Measurements from ENCODE around the gene ALDH2. TPM values are rescaled to one million over a fixed set of nuclear protein-coding genes. Genes with fewer than 3 reads are reported as not detected.
"Not testable (repeated sequence)": the region's sequence is repeated elsewhere in the genome, so short reads cannot be mapped to it uniquely, and the experiment has no call there.

Gene ALDH2
- total RNA-seq, 2 experiments from 2014 or later, result 1.9 to 3.1 TPM

DNA sequence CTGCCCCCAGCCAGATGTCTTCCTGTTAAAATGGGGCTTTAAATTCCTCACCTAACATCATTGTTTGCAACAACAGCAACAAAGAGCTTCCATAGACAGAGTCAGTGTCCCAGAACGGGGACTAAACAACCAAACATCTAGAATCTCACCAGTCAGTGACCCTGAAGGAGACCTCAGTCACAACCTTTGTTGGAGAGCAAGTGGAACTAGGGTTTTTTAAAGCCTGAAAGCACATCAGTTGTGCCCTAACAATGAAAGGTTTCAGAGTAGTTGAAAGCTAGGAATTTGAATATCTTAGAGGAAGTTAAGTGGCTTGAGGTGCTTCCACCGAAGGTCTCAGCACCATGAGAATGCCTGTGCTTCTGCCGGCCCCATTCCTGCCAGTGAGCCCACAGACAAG, 5.0 kb upstream of the ALDH2 start:
- CTCF ChIA-PET, result no interaction called here
- H3K27me3 Mint-ChIP-seq, result peaks cover 36% of the 10 kb centered on the region
- H3K4me1 Mint-ChIP-seq (ENCODE audit: low read depth), result peaks cover 4% of the 10 kb centered on the region
- intact Hi-C loops (cut with micrococcal nuclease), result loop anchor here (10.0 kb wide), 1 partner anchor 1213 kb away; the partner anchor contains the start of gene OAS2
- H3K36me3 Mint-ChIP-seq, result peaks cover 2% of the 10 kb centered on the region
- DNase-seq, result no peak
- H3K4me3 Mint-ChIP-seq, result no peak overlapping the region
- POLR2A ChIA-PET, result no interaction called here
- no peaks in the 10 kb centered on the region for H3K9me3 Mint-ChIP-seq
- H3K27ac Mint-ChIP-seq, result no peak overlapping the region

DNA sequence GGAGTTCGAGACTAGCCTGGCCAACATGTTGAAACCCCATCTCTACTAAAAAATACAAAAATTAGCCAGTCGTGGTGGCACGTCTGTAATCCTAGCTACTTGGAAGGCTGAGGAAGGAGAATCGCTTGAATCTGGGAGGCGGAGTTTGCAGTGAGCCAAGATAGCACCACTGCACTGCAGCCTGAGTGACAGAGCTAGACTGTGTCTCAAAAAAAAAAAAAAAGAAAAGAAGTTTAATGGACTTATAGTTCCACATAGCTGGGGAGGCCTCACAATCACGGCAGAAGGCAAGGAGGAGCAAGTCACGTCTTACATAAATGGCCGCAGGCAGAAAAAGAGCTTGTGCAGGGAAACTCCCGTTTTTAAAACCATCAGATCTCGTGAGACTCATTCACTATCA, 3.2 kb upstream of the ALDH2 start:
- POLR2A ChIA-PET, result interaction anchor here (1.7 kb wide), 1 partner anchor 14 kb away, joined by 3 read pairs; no protein-coding TSS in a partner anchor
- intact Hi-C loops (cut with micrococcal nuclease), result loop anchor here (10.0 kb wide), 1 partner anchor 1211 kb away; the partner anchor contains the start of gene OAS2
- H3K27ac Mint-ChIP-seq, H3K9me3 Mint-ChIP-seq, H3K36me3 Mint-ChIP-seq, H3K4me3 Mint-ChIP-seq, DNase-seq: not testable (repeated sequence)
- CTCF ChIA-PET, result interaction anchor here (1.1 to 1.7 kb wide), 2 partner anchors 49 kb away, joined by 3 to 7 read pairs; no protein-coding TSS in a partner anchor
- H3K4me1 Mint-ChIP-seq (ENCODE audit: low read depth), result peaks cover 12% of the 10 kb centered on the region
- peaks cover 45% of the 10 kb centered on the region for H3K27me3 Mint-ChIP-seq

DNA sequence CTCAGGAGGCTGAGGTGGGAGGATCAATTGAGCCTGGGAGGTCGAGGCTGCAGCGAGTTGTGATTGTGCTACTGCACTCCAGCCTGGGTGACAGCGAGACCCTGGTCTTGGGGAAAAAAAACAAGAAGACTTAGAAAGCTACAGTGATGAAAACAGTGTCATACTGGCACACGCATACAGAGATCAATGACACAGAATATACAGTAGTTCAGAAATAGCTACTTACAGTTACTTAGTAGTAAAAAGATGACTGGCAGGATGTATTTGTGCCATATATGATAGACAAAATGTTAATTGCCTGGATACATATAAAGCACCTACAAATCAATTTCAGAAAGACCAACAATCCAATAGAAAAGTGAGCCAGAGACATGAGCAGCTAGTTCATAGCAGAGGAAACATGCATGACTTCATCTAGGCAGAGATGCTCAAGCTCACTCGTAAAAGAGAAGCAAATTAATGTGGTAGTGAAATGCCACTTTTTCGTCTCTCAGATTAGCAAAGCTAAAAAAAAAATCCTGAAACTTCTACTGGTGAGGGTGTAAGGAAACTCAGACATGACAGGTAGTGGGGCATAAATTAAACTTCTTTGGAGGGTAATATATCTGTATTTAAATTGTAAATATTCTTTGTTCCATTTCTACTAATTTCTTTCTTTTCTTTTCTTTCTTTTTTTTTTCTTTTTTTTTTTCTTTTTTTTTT, 2.5 kb upstream of the ALDH2 start:
- H3K36me3 Mint-ChIP-seq, result peaks cover 2% of the 10 kb centered on the region
- DNase-seq, result no peak
- H3K4me1 Mint-ChIP-seq (ENCODE audit: low read depth), result peaks cover 12% of the 10 kb centered on the region
- H3K27ac Mint-ChIP-seq, result no peak overlapping the region
- intact Hi-C loops (cut with micrococcal nuclease), result loop anchor here (10.0 kb wide), 1 partner anchor 1211 kb away; the partner anchor contains the start of gene OAS2
- H3K4me3 Mint-ChIP-seq, result no peak overlapping the region
- peaks cover 45% of the 10 kb centered on the region for H3K27me3 Mint-ChIP-seq
- ChIA-PET CTCF (interaction anchor here (1.3 to 1.7 kb wide), 2 partner anchors 49 to 368 kb away, joined by 4 to 7 read pairs; no protein-coding TSS in a partner anchor), POLR2A (interaction anchor here (0.7 kb wide), 1 partner anchor 49 kb away, joined by 3 read pairs; no protein-coding TSS in a partner anchor)
- H3K9me3 Mint-ChIP-seq, result no peaks in the 10 kb centered on the region

DNA sequence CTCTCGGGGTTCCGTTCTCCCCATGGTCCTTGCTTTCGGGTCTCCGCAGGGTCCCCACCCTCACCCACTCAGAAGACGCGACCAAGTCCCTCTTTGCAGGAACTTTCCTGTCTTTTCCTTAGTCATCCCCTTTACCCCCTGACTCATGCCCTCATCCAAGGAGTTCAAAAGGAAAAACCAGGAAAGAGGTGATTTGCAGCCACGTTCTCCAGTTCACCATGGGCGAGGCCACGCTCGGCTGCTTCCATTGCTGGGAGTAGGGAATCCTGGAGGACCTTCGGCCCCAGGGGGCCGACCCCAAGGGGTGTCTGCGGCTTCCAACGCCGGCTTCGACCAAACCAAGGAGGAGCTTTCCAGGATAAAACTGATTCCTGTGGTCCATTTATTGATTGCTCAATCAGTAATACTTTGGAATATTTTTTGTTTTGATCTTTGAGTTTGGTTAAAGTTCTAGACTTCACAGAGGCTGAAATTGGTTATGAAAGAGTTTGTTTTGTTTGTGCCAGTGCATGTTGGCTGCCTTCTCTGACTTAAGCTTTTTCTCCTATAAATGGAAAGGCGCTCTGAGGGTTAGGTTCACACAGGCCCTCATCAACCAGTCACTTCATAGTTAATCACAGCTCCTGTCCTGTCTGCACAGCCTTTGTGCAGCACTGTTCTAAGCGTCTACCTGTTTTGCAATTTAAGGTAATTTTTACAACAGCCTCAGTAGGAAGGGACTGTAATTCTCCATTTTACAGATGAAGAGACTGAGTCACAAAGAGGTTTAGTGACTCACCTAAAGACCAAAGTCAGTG, 827 bp downstream of the ALDH2 start:
- Mint-ChIP-seq H3K36me3 (peaks cover 2% of the 10 kb centered on the region), H3K27ac (no peak overlapping the region), H3K9me3 (no peaks in the 10 kb centered on the region), H3K4me3 (peak overlapping the region; percentile 52), H3K4me1 (ENCODE audit: low read depth) (peaks cover 12% of the 10 kb centered on the region), H3K27me3 (peaks cover 40% of the 10 kb centered on the region)
- intact Hi-C loops (cut with micrococcal nuclease), result loop anchor here (5.0 to 10.0 kb wide), 2 partner anchors 45 to 1207 kb away; partner anchors contain the start of gene OAS2
- POLR2A ChIA-PET, result no interaction called here
- DNase-seq, result no peak
- CTCF ChIA-PET, result interaction anchor here (1.4 kb wide), 1 partner anchor 42 kb away, joined by 3 read pairs; no protein-coding TSS in a partner anchor

DNA sequence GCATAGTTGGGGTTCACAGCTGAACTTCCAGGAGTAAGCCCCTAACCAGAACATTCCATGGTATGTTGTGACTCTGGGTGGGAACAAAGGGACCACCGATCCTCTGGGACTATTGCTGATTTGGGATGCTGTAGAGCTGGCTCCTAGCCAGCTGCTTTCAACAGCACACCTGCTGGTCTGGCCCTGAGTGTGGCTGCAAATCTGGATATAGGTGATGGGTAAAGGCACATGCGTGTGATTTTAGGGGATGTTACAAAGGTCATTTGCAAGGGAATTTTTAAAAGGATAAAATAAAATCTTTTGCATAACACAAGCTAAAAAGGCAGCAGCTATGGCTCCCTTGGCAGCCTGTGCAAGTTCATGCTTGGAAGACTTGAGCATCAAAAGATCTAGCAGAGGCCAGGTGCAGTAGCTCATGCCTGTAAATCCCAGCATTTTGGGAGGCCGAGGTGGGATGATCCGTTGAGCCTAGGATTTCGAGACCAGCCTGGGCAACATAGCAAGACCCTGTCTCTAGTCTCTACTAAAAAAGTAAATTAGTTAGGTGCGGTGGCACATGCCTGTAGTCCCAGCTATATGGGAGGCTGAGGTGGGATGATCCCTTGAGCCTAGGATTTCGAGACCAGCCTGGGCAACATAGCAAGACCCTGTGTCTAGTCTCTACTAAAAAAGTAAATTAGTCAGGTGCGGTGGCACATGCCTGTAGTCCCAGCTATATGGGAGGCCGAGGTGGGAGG, 1.6 kb downstream of the ALDH2 start:
- Mint-ChIP-seq H3K27me3 (peaks cover 34% of the 10 kb centered on the region), H3K27ac (no peak overlapping the region), H3K4me1 (ENCODE audit: low read depth) (peaks cover 12% of the 10 kb centered on the region), H3K9me3 (no peaks in the 10 kb centered on the region), H3K4me3 (no peak overlapping the region), H3K36me3 (peaks cover 2% of the 10 kb centered on the region)
- intact Hi-C loops (cut with micrococcal nuclease), result loop anchor here (5.0 to 10.0 kb wide), 2 partner anchors 44 to 1206 kb away; partner anchors contain the start of gene OAS2
- DNase-seq, result no peak
- ChIA-PET POLR2A (no interaction called here), CTCF (interaction anchor here (0.8 to 1.4 kb wide), 2 partner anchors 41 to 44 kb away, joined by 3 to 5 read pairs; no protein-coding TSS in a partner anchor)

DNA sequence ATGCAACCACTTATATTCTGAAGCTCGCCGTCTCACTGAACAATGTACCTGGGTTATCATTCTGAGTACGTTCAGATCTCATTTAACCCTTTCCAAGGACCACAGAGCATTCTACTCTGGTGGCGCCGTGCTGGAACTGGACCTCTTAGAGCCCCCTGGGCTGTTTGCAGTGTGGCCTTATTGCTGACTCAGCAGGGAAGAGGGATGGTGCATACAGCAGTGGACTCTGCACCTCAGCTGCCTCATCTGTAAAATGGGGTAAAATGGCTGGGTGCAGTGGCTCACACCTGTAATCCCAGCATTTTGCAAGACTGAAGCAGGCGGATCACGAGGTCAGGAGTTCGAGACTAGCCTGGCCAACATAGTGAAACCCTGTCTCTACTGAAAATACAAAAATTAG, 2.9 kb downstream of the ALDH2 start:
- Mint-ChIP-seq H3K27ac (no peak overlapping the region), H3K27me3 (peaks cover 23% of the 10 kb centered on the region), H3K9me3 (no peaks in the 10 kb centered on the region), H3K4me3 (no peak overlapping the region), H3K36me3 (peaks cover 2% of the 10 kb centered on the region), H3K4me1 (ENCODE audit: low read depth) (peaks cover 12% of the 10 kb centered on the region)
- ChIA-PET CTCF (interaction anchor here (1.4 kb wide), 1 partner anchor 43 kb away, joined by 4 read pairs; no protein-coding TSS in a partner anchor), POLR2A (no interaction called here)
- DNase-seq, result no peak
- intact Hi-C loops (cut with micrococcal nuclease), result loop anchor here (5.0 to 10.0 kb wide), 2 partner anchors 43 to 1205 kb away; partner anchors contain the start of gene OAS2

DNA sequence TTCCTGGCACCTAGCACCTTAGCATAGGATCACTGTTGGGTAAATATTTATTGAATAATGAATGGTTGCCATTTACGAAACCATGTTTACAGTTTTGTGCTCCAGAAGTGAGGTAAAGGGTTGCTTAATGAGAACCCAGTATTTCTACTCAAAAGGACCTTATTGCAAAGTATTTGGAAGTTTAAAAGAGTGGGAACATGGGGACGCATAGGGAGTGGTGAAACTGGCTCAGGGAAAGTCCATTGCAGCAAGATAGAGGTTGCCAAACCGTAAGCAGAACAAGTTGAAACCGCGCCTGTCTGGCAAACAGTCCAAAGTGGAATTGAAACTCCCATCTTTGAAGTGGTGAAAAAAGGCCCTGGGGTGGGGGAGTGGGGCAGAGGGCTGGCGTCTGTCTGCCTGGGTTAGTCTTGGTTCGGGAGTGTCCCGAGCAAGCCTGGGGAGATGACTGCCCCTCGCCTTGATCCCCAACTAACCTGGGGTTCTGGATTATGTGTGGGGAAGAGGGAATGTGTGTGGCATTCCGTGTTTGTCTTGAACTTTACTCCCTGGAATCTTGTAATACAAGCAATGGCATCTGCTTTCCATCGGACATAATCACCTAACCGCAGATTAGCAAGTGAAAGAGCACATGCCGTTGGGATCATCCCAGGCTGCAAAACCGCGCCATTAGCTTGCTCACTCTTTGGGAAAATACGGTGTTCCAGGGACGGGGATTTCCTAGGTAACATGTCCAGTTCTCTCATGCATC, 7.2 kb downstream of the ALDH2 start:
- POLR2A ChIA-PET, result no interaction called here
- no peak overlapping the region for H3K4me3 Mint-ChIP-seq

DNA sequence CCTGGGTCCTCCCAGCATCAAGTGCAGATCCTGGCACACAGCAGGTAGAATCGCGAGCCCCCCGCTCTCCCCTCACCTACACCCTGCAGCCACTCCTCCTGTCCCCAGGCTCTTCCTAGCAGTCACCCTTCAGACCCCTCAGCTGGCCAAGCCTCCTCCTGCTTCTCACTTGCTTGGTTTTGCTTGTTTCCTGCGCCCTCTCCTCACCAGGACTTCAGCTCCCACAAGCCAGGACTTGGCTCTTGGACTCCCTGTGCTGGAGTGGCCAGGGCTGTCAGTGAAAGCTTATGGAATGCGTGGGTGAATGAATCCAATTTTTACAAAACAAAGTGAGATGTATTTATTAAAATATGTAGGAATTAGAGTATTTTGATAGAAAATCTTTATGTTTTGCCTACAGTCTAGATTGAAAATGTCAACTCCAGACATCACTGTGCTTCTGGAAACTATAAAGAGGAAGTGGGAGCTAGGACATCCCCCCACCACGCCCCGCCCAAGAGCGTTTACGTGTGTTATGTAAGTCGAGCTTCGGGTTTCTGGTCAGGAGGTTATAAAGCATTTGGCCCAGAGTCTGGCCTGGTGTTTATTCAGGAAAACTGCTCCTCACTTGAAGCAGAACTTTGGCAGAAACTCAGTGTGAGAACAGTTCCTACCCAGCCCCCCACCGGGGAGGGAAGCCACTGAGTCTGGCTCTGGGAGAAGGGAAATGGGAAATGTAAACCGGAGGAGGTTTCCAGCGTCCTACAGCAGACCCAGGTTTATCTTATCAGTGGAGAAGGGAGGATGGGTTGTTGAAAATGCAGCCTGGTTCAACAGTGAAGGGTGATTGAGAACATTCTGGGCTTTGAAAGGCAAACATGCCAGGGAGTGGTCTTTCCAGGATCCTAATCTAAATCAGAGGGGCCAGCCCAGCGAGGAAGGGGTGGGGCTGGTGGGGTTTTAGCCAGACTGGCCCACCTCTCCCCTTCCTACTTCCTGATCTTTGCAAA, 8.8 kb downstream of the ALDH2 start:
- no peak for DNase-seq
- Mint-ChIP-seq H3K4me1 (ENCODE audit: low read depth) (peaks cover 3% of the 10 kb centered on the region), H3K27ac (no peak overlapping the region), H3K4me3 (no peak overlapping the region), H3K9me3 (no peaks in the 10 kb centered on the region), H3K36me3 (no peaks in the 10 kb centered on the region), H3K27me3 (peaks cover 8% of the 10 kb centered on the region)
- ChIA-PET POLR2A (no interaction called here), CTCF (no interaction called here)
- intact Hi-C loops (cut with micrococcal nuclease), result no loop called here

More for the DNA sequence above, 7.2 kb downstream of the ALDH2 start:
- no peak overlapping the region for H3K27ac Mint-ChIP-seq
- peaks cover 8% of the 10 kb centered on the region for H3K27me3 Mint-ChIP-seq
- DNase-seq, result no peak
- no peaks in the 10 kb centered on the region for H3K9me3 Mint-ChIP-seq
- CTCF ChIA-PET, result no interaction called here
- H3K4me1 Mint-ChIP-seq (ENCODE audit: low read depth), result peaks cover 3% of the 10 kb centered on the region
- intact Hi-C loops (cut with micrococcal nuclease), result no loop called here
- no peaks in the 10 kb centered on the region for H3K36me3 Mint-ChIP-seq

DNA sequence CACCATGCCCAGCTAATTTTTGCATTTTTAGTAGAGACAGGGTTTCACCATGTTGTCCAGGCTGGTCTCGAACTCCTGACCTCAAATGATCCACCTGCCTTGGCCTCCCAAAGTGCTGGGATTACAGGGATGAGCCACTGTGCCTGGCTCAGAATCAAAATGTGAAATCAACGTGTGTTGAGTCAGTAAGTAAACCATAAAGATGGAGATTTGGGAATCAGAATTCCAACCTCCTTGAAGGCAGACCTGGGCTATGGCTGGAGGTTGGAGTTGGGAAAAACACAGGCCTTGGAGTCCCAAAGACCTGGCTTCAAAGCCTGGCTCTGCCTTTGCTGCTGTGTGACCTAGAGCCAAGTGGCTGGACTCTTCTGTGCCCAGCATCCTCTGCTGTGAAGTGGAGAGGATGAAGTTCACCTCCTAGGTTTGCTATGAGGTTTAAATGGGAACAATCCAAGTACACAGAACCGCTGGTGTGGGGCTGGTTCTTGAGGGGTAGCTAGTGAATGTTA, 10.2 kb downstream of the ALDH2 start:
- Mint-ChIP-seq H3K27ac (no peak overlapping the region), H3K36me3 (no peaks in the 10 kb centered on the region), H3K4me1 (ENCODE audit: low read depth) (peaks cover 3% of the 10 kb centered on the region), H3K9me3 (peaks cover 7% of the 10 kb centered on the region), H3K4me3 (no peak overlapping the region), H3K27me3 (peaks cover 8% of the 10 kb centered on the region)
- no peak for DNase-seq
- CTCF ChIA-PET, result interaction anchor here (1.4 kb wide), 1 partner anchor 36 kb away, joined by 5 read pairs; no protein-coding TSS in a partner anchor
- POLR2A ChIA-PET, result interaction anchor here (1.1 kb wide), 1 partner anchor 14 kb away, joined by 3 read pairs; no protein-coding TSS in a partner anchor
- intact Hi-C loops (cut with micrococcal nuclease), result no loop called here
